ENCODE data around the gene ELP4.

DNA sequence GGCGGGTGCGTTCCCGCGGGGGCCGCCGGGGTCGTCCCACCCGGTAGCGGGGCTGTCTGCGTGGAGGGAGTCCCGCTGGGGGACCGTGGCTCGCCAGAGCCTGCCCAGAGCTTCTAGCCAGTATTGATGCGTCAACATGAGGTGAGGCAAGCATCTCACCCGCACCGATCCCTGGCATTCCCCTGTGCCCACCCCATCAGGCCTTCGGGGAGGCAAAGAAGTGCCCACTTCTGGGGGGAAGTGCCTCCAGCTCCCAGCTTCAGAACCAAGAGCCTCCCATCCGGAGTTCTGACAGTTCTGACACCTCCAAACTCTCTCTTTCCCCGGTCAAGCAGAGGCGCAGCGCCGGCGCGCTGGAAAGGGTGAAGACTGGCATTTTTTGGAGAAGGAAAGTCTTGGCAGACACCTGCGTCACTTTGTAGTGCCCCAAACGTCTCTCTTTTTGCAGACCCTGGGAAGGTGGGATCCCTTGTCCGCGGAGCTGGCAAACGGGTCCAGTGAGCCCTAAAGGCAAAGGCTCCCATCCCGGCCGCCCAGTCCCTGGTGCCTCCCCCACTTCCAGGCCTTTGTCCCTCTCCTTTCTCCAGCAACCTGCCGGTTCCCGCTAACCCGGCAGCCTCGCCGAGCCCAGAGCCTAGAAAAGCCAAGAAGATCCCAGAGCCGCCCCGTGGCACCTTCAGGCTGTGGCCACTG, 304.8 kb downstream of the ELP4 start:
- no peak for TF ChIP-seq POLR2A (IDR thresholded peaks at IDR 0.05)
- TF ChIP-seq, protein P1, sequence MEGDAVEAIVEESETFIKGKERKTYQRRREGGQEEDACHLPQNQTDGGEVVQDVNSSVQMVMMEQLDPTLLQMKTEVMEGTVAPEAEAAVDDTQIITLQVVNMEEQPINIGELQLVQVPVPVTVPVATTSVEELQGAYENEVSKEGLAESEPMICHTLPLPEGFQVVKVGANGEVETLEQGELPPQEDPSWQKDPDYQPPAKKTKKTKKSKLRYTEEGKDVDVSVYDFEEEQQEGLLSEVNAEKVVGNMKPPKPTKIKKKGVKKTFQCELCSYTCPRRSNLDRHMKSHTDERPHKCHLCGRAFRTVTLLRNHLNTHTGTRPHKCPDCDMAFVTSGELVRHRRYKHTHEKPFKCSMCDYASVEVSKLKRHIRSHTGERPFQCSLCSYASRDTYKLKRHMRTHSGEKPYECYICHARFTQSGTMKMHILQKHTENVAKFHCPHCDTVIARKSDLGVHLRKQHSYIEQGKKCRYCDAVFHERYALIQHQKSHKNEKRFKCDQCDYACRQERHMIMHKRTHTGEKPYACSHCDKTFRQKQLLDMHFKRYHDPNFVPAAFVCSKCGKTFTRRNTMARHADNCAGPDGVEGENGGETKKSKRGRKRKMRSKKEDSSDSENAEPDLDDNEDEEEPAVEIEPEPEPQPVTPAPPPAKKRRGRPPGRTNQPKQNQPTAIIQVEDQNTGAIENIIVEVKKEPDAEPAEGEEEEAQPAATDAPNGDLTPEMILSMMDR (IDR thresholded peaks at IDR 0.05), result no peak
